Bone marrow (tissue), 2 donors: ENCODE results near the gene CELSR1.
A peak's percentile ranks its signal among the peaks of the same experiment; 100 is the strongest.

ENCODE experiments used
- DNase-seq, 2 donors: peaks; one replicate each; lab custom pipeline; 2025; lab: John Stamatoyannopoulos, UW

Gene CELSR1

DNA sequence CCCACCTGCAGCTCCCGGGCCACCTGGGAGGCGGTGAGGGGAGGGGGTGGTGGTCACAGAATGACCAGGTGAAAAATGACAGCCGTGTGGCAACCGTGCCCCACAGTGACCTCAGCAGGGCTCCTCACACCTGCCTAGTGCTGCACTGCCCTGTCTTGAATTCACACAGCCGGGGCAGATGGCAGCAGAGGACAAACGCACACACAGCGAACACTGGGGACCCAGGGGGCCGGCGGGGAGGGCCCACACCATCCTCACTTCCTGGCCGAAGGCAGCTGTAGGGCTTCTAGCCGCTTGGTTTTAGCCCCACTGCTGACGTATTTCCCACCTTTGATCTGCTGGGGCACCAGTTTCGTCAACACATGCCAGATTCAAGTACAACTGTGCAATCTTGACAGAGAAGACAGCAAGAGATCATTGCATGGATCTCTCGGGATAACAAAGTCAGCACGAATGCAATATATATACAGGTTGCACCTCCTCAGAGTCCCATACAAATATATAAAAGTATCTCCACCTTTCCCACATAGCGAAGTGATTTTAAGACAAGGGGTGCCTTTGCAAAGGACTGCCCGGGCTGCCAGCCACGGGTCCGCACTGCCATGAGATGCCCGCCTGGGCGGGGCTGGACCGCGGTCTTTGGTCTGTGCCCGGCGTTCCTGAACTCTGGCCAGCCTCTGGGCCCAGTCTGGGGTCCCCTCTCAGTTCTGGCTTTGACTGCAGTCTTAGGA lies 175.1 kb downstream of the CELSR1 start:
- DNase-seq = no peak

DNA sequence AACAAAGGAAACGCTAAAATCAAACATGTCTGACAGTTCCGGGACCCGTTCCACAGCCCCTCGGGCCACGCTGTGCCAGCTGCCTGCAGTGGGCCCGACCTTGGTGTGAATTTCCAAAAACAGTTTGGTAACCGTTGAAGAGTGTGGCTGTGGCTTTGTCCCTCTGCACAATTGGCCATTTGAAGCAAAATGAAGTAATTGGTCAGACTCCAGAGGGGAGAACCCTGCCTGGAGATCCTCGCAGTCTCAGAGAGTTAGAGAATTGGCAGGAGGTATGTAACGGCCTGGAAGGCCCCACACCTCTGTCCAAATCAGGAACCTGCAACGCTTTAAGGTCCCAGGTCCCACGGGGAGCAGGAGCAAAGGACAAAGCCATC lies 175.6 kb downstream of the CELSR1 start:
- DNase-seq = no peak

DNA sequence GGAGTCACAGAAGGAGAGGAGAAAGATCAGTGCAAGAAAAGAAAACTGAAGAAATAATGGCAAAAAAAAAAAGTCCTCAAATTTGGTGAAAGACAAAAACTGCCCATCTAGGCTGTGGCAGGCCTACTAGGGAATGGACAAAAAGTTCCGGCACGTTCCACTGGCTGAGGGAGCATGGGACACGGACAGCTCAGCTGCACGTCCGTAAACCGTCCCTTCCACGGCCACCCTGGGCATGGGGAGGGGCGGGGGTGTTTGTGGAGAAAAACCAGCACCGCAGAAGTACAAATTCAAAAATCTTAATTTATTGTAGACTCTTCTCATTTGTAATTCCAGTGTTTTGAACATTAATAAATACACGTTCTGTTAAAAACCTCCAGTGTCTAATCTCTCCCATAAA lies 176.5 kb downstream of the CELSR1 start:
- no peak for DNase-seq

DNA sequence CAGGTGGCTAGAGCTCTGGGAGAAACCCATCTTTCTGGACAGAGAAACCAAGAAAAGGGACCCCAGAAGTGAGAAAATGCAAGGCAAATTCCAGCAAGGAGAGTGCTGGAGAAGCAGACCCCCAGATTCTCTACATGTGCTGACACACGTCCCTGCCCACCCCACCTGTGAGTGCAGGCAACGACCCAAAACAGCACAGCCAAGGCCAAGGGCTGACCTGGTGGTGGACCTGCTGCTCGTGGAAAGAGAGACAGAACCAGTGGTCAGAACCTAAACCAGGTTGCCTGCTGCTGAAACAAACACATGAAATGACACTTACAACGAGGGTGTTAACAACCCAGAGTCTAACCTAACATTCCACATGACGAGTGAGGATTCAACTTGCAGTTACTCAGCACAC lies 177.3 kb downstream of the CELSR1 start:
- no peak for DNase-seq

GRCh38 chr22:46359362-46359761 lies 178.1 kb downstream of the CELSR1 start:
- no peak for DNase-seq

GRCh38 chr22:46358766-46359165 lies 178.7 kb downstream of the CELSR1 start:
- no peak for DNase-seq

DNA sequence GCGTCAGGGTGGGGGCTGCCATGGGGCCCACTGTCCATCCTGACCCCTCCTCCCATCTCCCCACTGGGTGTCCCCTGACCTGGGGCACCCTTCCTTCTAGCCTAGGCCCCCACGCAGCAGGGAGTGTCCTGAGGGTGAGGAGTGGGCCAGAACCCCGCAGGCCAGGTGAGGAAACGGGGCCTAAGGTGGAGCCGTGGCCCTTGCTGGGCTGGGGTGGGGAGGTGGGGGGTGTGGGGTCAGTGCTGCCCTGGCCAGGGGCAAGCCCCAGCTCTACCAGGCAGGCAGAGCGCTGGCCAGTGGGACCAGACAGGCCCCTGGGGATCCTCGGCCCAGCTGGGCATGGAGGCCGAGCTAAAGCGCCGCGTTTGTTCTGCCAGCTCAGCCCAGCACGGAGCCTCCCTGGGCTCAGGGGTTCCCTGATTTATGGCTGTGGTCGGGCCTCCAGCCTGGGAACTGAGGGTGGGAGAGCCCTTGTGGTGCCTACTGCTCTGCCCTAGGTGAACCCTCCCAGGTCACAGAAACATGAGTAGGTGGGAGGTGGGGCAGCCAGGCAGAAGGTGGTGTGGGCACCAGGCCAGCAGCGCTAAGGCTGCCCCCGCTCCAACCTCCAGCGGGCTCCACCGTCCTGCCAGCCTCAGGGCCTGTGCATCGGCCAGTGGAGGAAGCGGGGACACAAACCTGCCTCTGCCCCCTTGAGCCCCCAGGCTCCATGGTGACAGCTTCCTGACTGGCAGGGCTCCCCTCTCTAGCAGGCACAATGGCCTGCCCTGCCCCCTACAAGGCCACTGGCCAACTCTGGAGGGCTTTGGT lies 179.5 kb downstream of the CELSR1 start:
- no peak for DNase-seq

DNA sequence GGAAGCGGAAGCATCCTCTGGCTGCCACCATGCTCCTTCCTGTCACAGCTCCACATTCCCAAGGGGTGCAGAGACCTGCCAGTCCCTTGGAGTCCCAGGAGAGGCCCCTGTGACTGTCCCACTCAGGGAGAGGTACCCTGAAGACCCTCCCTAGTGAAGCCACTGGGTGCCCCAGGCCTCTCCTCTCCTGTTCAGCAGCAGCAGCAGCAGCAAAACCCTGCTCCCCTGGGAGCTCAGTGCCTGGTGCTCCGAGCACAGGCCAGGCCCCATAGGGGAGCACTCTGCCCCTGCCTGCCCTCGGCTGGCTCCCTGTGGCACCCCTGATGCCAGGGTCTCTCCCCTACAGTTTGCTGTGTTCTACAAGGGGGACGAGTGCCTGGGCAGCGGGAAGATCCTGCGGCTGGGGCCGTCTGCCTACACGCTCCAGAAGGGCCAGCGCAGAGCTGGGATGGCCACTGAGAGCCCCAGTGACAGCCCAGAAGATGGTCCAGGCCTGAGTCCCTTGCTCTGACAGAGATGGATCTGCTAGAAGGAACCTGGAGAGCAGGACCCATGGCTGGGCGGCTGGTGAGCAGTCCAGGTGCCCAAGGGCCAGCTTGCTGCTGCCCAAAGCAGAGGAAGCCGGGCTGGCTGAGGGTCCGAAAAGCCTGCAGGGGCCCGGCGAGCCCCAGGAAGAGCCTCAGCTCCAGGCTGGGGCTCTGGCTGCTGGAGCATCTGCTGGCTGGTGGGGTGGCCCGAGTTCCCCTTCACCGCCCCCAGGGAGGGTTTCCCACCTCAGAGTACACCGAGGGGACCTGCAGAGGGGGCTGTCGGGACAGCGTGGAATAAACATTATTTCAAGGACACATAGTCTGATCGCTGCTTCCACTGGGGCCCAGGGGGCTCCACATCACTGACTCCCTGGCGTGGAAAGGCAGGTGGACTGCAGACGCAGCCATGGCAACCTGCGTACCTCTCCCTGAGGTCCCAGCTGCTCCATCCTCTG lies 180.6 kb downstream of the CELSR1 start:
- DNase-seq = no peak

GRCh38 chr22:46355996-46356471 lies 181.4 kb downstream of the CELSR1 start:
- no peak for DNase-seq

DNA sequence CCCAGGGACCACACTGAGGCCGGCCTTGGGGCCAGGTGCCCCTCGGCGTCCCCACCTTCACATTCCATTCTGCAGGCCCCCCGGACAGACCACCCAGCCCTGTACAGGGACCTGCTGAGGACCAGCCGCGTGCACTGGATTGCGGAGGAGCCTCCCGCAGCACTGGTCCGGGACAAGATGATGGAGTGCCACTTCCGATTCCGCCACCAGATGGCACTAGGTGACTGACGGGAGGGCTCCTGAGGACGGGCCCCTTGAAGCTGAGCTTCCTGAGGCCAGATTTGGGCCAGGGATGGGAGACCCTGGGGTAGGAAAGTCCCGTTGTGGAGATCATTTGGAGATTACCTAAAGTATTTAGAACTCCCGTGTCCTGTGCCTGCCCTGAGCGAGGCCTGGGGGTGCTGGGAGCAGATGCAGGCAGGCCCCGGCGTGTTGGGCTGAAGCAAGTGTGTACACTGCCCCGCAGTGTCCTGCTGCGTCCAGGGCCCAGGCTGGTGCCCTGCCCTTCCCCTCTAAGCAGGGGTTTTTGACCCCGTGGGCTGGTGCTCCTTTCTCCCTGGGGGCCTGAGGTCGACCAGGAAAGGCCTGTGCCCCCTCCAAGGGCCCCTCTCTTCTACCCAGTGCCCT lies 181.9 kb downstream of the CELSR1 start:
- peak; percentile 20 for DNase-seq

DNA sequence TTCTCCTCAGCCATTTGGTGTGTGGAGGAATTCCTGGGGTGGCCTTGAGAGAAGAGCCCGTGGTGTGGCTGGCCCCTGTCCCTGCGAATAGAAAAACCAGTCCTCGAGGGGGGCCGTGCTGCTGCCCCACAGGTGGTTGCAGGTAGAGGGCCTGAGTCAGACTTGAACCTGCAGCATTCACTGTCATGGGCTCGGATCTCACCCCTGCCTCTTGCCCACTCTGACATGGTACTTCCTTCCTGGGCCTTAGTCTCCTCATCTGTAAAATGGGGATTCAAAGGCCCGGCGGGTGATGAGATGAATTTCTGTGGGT lies 182.5 kb downstream of the CELSR1 start:
- no peak for DNase-seq

DNA sequence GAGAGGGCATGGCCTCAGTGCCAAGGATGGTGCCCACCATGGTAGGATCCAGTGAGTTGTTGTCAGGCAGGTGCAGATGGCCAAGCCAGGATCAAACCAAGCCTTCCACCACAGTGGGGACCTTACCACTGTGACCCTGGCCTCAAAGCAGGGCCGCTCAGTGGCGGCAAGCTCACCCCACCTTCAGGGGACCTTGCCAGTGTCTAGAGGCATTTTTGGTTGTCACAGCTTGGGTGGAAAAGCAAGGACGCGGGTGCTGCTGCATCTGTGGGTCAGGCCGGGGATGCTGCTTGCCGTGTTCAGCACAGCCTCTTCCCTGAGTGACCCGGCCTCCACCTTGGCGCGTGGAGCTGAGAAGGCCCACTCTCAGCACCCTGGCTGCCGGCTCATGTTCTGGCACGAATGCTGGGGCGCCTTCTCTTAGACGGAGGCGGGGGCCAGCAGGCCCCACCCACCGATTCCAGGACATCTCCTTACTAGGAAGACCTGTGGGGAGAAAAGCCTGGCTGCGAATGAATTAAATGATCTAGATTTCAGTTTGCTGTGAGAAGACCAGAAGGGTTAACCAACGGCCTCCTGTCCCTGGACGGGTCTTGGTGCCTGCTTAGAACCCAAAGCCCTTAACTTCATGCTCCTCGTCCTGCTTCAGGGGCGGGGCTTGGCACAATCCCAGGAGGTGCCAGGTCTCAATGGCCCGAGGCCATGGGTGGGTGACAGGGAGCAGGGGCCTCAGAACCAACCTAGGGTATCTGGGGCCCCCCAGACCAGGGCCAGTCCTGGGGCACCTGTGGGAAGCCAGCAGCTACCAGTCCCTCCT lies 183.0 kb downstream of the CELSR1 start:
- DNase-seq = no peak

- no peak for DNase-seq
Measured at GRCh38 chr22:46353483-46354105, 183.8 kb downstream of the CELSR1 start.

GRCh38 chr22:46352691-46353386 lies 184.6 kb downstream of the CELSR1 start:
- no peak for DNase-seq

DNA sequence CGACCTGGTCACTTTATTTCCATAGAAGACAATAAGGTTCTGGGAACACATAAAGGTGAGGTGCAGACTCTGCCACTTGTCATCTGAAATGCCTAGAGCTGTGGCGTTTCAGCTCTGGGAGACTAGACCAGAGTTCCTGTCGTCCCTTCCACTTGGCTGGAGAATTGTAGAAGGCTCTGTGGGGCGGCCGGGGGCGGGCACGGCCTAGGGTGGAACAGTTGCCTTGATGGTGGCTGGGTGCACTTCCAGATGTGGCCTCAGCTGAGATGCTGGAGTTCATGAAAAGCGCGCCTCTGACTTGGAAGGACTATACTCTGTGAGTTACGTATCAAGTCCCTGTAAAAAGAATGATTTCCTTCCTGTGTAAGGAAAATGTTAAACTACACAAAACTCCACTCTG lies 185.1 kb downstream of the CELSR1 start:
- no peak for DNase-seq

- no peak for DNase-seq
Measured at GRCh38 chr22:46351767-46352166, 185.7 kb downstream of the CELSR1 start.

DNA sequence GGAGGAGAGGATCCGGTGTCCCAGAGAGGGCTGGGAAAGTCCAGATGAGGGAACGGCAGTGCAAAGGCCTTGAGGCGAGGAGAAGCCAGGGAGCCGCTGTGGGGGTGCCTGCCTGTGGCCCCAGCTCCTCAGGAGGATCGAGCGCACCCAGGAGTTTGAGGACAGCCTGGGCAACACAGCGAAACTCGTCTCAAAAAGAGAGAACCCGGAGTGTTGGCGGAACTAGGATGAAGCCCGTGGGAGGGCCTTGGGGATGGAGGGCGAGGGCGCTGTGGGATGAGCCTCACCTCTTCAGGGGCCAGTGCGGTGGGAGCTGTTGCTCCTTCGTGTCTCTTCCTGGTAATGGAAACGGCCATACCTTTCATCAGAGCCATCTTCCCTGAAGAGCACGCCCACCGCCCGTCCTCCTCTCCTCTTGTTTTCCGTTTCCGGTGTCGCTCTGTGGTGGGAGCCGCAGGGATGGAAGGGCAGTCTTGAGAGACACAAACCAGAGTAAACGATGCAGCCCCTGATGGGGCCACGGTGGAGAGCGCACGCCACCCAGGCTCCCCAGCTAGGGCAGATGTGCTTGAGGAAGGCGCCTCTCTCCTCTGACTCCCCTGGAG lies 186.2 kb downstream of the CELSR1 start:
- DNase-seq = no peak

- DNase-seq = no peak
Measured at GRCh38 chr22:46350646-46351045, 186.8 kb downstream of the CELSR1 start.

GRCh38 chr22:46350121-46350520 lies 187.3 kb downstream of the CELSR1 start:
- DNase-seq = no peak

DNA sequence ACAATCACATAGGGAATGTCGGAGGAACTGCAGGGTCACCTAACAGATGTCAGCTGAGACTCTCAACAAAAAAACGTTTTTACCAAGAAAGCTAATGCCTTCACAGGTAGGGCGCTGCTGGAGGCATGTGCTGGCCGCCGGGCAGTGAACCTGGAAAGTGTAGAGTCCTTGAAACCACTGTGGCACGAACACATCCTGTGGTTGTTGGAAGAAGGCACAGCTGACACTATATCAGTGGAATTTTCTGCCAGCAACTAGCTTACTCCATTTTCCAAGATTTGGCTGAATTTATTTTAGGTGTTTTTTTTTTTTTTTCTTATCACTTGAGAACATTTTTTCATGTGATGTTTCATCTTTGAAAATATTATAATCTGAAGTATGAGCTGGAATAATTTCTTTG lies 187.7 kb downstream of the CELSR1 start:
- DNase-seq = no peak
